NCI-H1417 (cell line): Measurements from ENCODE around the gene RAMACL.

Experiments
- DNase-seq, 3 experiments: peaks; one replicate each; lab custom pipeline; 2025; lab: John Stamatoyannopoulos, UW

The RAMACL gene

GRCh38 chr6:166578536-166579236, 7.8 kb downstream of the RAMACL start:
- DNase-seq = no peak

GRCh38 chr6:166575205-166575604, 11.3 kb downstream of the RAMACL start:
- DNase-seq = no peak

GRCh38 chr6:166573511-166574216, 12.8 kb downstream of the RAMACL start:
- DNase-seq = no peak

GRCh38 chr6:166572370-166573261, 13.9 kb downstream of the RAMACL start:
- DNase-seq = peak in 2 of 3 experiments; percentile 16 to 41

GRCh38 chr6:166570929-166571713, 15.4 kb downstream of the RAMACL start:
- DNase-seq = no peak

GRCh38 chr6:166569206-166569605, 17.3 kb downstream of the RAMACL start:
- DNase-seq = no peak

- DNase-seq = no peak
Measured at GRCh38 chr6:166567813-166568212, 18.7 kb downstream of the RAMACL start.

- no peak for DNase-seq
Measured at GRCh38 chr6:166567107-166567506, 19.4 kb downstream of the RAMACL start.

- DNase-seq = no peak
Measured at GRCh38 chr6:166566026-166567011, 20.2 kb downstream of the RAMACL start.

GRCh38 chr6:166565084-166565967, 21.2 kb downstream of the RAMACL start:
- no peak for DNase-seq

- peak in 2 of 3 experiments; percentile 53 to 82 for DNase-seq
Measured at GRCh38 chr6:166563805-166564204, 22.7 kb downstream of the RAMACL start.

- no peak for DNase-seq
Measured at GRCh38 chr6:166563200-166563599, 23.3 kb downstream of the RAMACL start.

GRCh38 chr6:166562726-166563125, 23.8 kb downstream of the RAMACL start:
- no peak for DNase-seq

- no peak for DNase-seq
Measured at GRCh38 chr6:166561771-166562359, 24.6 kb downstream of the RAMACL start.

GRCh38 chr6:166560222-166560621, 26.3 kb downstream of the RAMACL start:
- no peak for DNase-seq

- no peak for DNase-seq
Measured at GRCh38 chr6:166559662-166560061, 26.8 kb downstream of the RAMACL start.

GRCh38 chr6:166559211-166559610, 27.3 kb downstream of the RAMACL start:
- DNase-seq = no peak

- DNase-seq = no peak
Measured at GRCh38 chr6:166558156-166559005, 28.1 kb downstream of the RAMACL start.
